NCI-H2107 treated with DMSO at 0.1 percent for 48 hours (cell line): Measurements from ENCODE around the gene SERPINB8.

ENCODE experiments used
- DNase-seq: peaks from one replicate; lab custom pipeline; 2025; ENCODE audit not compliant: unreplicated experiment; lab: John Stamatoyannopoulos, UW

Gene SERPINB8

GRCh38 chr18:63964908-63965307 lies 5.0 kb upstream of the SERPINB8 start:
- no peak for DNase-seq

GRCh38 chr18:63965716-63966330 lies 4.1 kb upstream of the SERPINB8 start:
- DNase-seq: no peak

- DNase-seq: no peak
These were observed 926 bp downstream of the SERPINB8 start for GRCh38 chr18:63970809-63971205.

- no peak for DNase-seq
These were observed 1.6 kb downstream of the SERPINB8 start for GRCh38 chr18:63971320-63972001.

- no peak for DNase-seq
These were observed 2.1 kb downstream of the SERPINB8 start for GRCh38 chr18:63972002-63972376.

GRCh38 chr18:63974991-63975390 lies 5.1 kb downstream of the SERPINB8 start:
- no peak for DNase-seq

- no peak for DNase-seq
These were observed 5.7 kb downstream of the SERPINB8 start for GRCh38 chr18:63975628-63976027.

- DNase-seq: no peak
These were observed 7.2 kb downstream of the SERPINB8 start for GRCh38 chr18:63977040-63977439.

- peak; percentile 69 for DNase-seq
These were observed 9.6 kb downstream of the SERPINB8 start for GRCh38 chr18:63979409-63979920.

- DNase-seq: no peak
These were observed 10.1 kb downstream of the SERPINB8 start for GRCh38 chr18:63980027-63980426.

GRCh38 chr18:63980896-63981460 lies 11.1 kb downstream of the SERPINB8 start:
- DNase-seq: no peak

- DNase-seq: no peak
These were observed 11.8 kb downstream of the SERPINB8 start for GRCh38 chr18:63981719-63982118.

GRCh38 chr18:63982361-63982760 lies 12.5 kb downstream of the SERPINB8 start:
- DNase-seq: no peak

GRCh38 chr18:63986885-63987284 lies 17.0 kb downstream of the SERPINB8 start:
- no peak for DNase-seq

- DNase-seq: no peak
These were observed 17.9 kb downstream of the SERPINB8 start for GRCh38 chr18:63987743-63988142.

GRCh38 chr18:63992751-63993150 lies 22.9 kb downstream of the SERPINB8 start:
- no peak for DNase-seq

GRCh38 chr18:63994783-63995399 lies 25.0 kb downstream of the SERPINB8 start:
- DNase-seq: peak; percentile 42

- no peak for DNase-seq
These were observed 27.2 kb downstream of the SERPINB8 start for GRCh38 chr18:63997041-63997440.

- DNase-seq: no peak
These were observed 27.7 kb downstream of the SERPINB8 start for GRCh38 chr18:63997606-63998005.

- DNase-seq: no peak
These were observed 30.0 kb downstream of the SERPINB8 start for GRCh38 chr18:63999871-64000270.

GRCh38 chr18:64002581-64002980 lies 32.7 kb downstream of the SERPINB8 start:
- no peak for DNase-seq

- no peak for DNase-seq
These were observed 39.4 kb downstream of the SERPINB8 start for GRCh38 chr18:64009305-64009704.
